HG02981 (cell line): ENCODE results near the gene BAIAP2L1.

Source experiments
- ATAC-seq: cut with Tn5 transposase; IDR thresholded peaks from one replicate; pipeline ENCODE4 v1.9.1; 2021; ENCODE audit warnings: mild to moderate bottlenecking, moderate library complexity; ENCODE audit not compliant: unreplicated experiment

The BAIAP2L1 gene

GRCh38 chr7:98280791-98281756 is 119.8 kb downstream of the BAIAP2L1 start, which contains the start of gene BRI3:
TSS of gene BRI3 (plus strand) at chr7:98281686. CDS start at chr7:98281796, 110 bp downstream.
- peak; percentile 72 for ATAC-seq

- no peak for ATAC-seq
Measured at GRCh38 chr7:98280296-98280695, 120.6 kb downstream of the BAIAP2L1 start.

- no peak for ATAC-seq
Measured at GRCh38 chr7:98278936-98279335, 122.0 kb downstream of the BAIAP2L1 start.

- ATAC-seq: no peak
Measured at GRCh38 chr7:98278408-98278807, 122.5 kb downstream of the BAIAP2L1 start.

- no peak for ATAC-seq
Measured at GRCh38 chr7:98276241-98276761, 124.6 kb downstream of the BAIAP2L1 start.

GRCh38 chr7:98267303-98267702 is 133.6 kb downstream of the BAIAP2L1 start:
- no peak for ATAC-seq

- ATAC-seq: no peak
Measured at GRCh38 chr7:98266840-98267239, 134.1 kb downstream of the BAIAP2L1 start.

GRCh38 chr7:98265841-98266271 is 135.0 kb downstream of the BAIAP2L1 start:
- ATAC-seq: no peak

GRCh38 chr7:98257701-98258100 is 143.2 kb downstream of the BAIAP2L1 start:
- no peak for ATAC-seq

- ATAC-seq: no peak
Measured at GRCh38 chr7:98256431-98256830, 144.5 kb downstream of the BAIAP2L1 start.

- ATAC-seq: no peak
Measured at GRCh38 chr7:98254951-98255610, 145.8 kb downstream of the BAIAP2L1 start.

GRCh38 chr7:98254516-98254915 is 146.4 kb downstream of the BAIAP2L1 start:
- ATAC-seq: no peak

GRCh38 chr7:98252425-98253054 is 148.3 kb downstream of the BAIAP2L1 start:
- ATAC-seq: no peak

GRCh38 chr7:98251601-98252424 is 149.1 kb downstream of the BAIAP2L1 start, which contains the start of gene TECPR1:
TSS of gene TECPR1 (minus strand) at chr7:98252232. CDS start at chr7:98246146, 6,086 bp downstream.
- ATAC-seq: peak; percentile 97

GRCh38 chr7:98251231-98251600 is 149.7 kb downstream of the BAIAP2L1 start:
- peak; percentile 14 for ATAC-seq

- no peak for ATAC-seq
Measured at GRCh38 chr7:98250789-98251188, 150.1 kb downstream of the BAIAP2L1 start.

- ATAC-seq: no peak
Measured at GRCh38 chr7:98249106-98249505, 151.8 kb downstream of the BAIAP2L1 start.

- no peak for ATAC-seq
Measured at GRCh38 chr7:98248156-98248555, 152.7 kb downstream of the BAIAP2L1 start.

- ATAC-seq: no peak
Measured at GRCh38 chr7:98244871-98245270, 156.0 kb downstream of the BAIAP2L1 start.

- no peak for ATAC-seq
Measured at GRCh38 chr7:98242934-98243333, 158.0 kb downstream of the BAIAP2L1 start.
